ENCODE data around the gene KCNE1.

GRCh38 chr21:34523019-34523555 lies 11.1 kb upstream of the KCNE1 start:
- TF ChIP-seq CTCF (IDR thresholded peaks at IDR 0.05; ENCODE audit: poor library complexity) = no peak
- TF ChIP-seq EZH2 (IDR thresholded peaks at IDR 0.05; ENCODE audit: borderline replicate concordance) = no peak

Measured in hepatocyte (in vitro differentiated cells).